GM19043 (cell line): ENCODE measurements around the gene THADA.
A peak's percentile ranks its signal among the peaks of the same experiment; 100 is the strongest.

Experiments used
- ATAC-seq: cut with Tn5 transposase; IDR thresholded peaks from one replicate; pipeline ENCODE4 v1.9.1; 2021; ENCODE audit warnings: low read depth; ENCODE audit not compliant: unreplicated experiment

The THADA gene

DNA sequence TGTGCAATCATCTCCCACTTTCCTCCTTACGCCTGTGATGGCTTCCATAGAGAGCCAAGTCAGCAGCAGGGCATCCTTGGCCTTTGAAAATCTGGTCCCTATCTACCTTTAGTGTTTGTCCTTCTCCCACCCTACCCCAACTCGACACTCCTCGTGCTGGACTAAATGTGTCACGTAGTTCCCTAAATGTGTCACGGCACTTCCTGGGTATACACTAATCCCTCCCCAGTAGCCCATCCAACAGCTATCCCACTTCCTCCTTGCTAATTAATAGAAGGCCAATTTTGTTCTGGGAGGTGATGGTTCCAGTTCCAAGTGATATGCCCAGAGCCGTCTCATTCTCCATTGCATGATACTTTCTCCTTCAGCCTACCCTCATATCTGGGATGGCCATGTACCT, 332.9 kb downstream of the THADA start:
- ATAC-seq: no peak

DNA sequence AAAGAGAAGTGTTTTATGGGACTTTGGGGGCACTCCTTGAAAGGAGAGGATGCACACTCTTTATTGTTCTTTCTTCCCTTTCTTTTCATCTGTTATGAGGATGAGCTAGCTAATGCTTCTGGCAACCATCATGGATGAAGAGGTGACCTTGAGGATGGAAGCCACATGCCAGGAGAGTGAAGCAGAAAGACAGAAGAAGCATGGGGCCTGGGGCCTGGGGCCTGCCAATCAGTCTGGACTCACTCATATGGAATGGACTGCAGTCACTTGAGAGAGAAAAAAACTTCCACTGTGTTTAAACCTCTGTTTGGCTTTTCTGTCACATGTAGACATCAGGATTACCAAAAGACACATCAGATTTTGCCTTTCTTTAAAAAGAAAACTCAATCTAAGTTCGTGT, 333.6 kb downstream of the THADA start:
- no peak for ATAC-seq

DNA sequence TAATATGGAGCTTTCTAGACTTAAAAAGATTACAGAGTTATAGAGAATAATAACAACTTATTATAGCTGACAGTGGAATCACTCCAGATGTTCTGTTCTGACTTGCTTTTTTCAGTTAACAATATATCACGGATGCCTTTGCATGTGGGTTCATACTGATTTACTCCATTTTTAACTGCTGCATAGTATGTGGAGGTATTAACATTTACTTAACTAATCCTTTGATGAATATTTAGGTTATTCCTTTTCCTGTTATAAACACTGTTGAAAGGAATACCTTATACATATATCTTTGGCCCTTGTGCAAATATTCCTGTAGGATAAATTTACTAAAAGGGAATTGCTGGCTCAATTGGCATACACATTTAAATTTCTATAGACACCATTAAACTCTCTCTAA, 336.3 kb downstream of the THADA start:
- no peak for ATAC-seq

DNA sequence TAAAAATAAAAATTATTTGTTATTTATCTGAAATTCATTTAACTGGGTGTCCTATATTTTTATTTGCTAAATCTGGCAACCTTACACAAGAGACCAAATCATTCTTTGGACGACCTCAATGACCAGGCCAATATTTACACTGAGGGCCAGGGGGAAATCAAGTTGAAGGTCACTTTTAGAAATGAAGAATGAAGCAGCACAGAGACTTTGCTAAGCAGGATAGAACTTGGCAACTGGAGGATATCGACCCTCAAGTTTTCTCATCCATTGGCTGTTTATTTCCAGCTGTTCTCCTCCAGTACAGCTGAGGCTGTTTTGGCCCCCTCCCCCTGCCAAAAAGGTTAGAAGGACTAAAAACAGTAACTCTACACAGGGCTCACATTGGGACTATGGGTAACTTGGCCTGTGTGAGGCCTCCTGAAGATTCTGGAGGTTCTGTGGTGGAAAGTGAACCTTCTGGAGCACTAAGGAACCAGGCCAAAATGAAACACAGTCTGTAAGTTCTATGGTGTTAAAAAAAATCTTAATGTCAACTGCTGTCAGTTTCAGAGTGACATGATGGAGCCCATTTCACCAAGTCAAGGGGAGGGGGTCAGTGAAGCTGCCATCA, 337.2 kb downstream of the THADA start:
- no peak for ATAC-seq

DNA sequence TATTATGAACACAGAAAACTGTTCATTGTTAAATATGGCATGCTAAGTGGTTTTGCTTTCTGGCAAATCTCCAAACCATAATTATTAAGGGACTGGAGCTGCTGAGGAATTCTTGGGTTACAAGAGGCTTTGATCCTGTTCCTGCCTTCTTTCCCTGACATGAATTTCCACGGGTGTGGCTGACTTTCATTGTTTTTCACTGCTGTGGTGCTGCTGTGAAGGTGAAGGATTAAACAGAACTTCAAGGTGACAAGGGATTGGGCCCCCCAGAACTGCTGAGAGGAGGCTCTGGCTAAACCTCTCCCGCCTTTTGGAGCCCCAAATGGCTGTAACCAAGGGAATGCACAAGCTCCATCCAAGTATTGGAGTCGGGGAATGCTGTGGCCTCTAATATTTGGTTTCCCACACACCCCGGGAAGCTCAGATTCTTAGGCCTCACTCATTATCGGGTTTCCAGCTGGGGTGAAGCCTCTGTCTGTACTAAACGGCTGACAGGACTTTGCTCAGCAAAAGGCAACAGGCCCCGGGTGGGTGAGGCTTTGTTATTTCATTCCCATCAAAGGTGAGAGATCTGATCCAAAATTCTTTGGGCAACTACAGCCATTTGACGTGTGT, 340.4 kb downstream of the THADA start:
- ATAC-seq: no peak

DNA sequence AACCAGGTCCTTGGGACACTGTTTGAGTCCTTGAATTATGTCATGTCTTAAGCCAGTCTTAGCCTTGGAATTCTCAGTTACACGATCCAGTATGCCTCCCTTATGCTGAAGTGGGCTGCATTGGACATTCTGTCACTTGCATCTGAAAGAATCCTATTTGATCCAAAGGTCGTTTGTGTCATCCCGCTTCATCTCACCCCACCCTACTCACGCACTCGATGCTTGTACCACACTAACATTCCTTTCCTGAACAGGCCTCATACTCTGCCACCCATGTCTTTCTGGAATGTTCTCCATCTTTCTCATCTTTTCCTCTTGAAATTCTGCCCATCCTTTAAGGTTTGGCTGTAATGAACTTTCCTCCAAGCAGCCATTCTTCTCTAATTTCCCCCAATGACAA, 341.5 kb downstream of the THADA start:
- no peak for ATAC-seq

DNA sequence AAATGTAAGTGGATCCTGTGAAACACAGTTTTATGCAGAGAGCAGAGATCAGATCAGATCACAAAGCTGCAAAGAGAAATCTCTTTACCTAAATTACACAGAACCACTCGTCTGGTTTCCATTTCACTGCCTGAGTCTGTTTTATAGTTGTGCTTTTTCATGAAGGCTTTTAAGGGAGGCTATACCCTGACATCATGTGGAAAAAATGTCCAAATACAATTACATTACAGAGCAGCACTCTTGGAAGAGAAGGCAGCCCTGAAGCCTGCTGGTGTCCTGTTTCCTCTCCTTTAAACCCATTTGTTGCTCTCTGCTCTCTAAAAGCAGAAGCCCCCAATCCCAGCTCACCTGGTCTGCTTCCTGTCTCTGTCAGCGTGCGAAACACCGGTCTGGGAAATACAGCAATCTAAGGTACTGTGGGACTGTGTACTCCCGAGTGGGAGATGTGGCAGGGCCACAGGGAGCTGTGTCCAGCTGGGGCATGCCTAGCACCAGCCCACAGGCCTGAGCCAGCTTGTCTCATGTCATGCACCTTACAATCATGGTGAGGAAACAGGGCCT, 344.6 kb downstream of the THADA start:
- no peak for ATAC-seq

DNA sequence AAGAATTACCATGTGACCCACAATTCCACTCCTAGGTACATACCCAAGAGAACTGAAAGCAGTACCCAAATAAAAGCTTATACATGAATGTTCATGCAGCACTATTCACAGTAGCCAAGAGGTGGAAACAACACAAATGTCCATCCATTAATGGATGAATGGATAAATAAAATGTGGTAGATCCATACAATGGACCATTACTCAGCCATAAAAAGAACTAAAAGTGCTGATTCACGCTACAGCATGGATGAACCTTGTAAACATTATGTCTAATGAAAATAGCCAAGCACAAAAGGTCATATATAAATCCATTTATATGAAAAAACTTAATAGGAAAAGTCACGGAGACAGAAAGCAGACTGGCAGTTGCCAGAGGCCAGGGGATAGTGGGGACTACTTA, 345.8 kb downstream of the THADA start:
- no peak for ATAC-seq

DNA sequence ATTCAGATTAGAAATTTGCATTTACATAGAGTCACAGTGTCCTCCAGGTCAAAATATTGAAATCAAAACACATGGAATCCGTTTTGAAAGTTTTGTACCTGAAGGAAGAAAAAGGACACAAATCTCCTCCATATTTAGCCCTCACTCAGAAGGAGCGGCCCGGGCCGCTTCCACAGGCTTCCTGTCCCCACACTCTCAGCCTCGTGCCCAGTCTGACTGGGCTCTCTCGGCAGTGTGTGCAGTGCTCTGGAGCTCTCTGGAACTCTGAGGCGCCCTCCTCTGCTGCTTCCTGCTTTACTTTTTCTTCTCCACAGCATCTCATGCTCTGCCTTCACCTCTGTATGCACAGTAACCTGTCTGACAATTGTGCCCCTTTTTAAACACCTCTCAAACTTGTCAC, 347.2 kb downstream of the THADA start:
- ATAC-seq: no peak

DNA sequence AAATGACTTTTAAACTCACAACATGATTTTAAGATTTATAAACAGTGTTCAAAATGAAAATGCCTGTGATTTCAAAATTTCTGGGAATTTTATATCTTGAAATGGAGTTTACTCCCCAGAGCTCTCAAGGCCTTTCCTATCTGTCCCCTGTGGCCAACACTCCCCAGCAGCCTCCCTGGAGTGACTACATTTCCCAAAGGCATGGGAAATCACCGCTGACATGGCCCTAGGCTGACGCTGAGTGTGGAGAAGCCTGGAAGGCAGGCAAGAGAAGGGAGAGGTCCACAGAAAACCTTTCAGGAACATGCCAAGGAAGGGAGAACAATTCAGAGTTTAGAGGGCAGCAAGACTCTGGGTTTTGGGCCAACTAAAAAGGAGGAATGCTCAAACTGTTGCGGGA, 349.2 kb downstream of the THADA start:
- ATAC-seq: no peak

DNA sequence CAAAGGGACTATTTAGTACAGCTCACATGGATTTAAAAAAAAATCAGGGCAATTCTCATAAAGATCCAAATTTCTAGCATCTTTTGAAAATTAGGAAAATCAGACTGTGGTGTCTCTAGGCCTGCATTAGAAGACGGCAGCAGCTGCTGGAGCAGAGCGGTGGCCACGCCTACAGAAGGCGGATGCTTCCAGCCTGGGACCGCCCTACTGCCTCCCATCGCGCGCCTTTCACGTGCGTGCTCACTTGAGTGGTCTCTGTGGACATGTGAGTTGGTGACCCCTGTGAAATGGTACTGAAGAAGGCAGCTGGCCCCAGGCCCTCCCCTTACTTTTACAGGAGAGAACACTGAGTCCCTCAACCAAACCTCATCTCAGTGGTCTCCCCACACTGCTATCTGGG, 354.3 kb downstream of the THADA start:
- ATAC-seq: no peak

DNA sequence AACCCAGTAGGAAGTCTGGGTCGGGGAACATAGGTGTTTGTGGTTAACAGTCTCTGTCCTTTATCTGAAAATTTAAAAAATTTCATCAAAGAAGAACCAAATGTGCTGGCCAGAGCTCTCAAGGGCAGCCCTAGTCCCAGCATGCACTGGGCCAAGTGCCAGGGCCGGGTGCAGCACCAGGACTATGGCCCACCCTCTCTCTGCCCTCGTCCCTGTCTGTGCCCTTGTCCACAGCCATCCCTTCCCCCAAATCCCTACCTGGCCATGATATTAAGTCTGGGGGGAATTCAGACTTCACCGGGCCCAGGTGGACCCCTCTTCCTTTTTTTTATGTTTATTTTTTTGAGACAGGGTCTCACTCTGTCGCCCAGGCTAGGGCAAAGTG, 355.1 kb downstream of the THADA start:
- ATAC-seq: no peak

DNA sequence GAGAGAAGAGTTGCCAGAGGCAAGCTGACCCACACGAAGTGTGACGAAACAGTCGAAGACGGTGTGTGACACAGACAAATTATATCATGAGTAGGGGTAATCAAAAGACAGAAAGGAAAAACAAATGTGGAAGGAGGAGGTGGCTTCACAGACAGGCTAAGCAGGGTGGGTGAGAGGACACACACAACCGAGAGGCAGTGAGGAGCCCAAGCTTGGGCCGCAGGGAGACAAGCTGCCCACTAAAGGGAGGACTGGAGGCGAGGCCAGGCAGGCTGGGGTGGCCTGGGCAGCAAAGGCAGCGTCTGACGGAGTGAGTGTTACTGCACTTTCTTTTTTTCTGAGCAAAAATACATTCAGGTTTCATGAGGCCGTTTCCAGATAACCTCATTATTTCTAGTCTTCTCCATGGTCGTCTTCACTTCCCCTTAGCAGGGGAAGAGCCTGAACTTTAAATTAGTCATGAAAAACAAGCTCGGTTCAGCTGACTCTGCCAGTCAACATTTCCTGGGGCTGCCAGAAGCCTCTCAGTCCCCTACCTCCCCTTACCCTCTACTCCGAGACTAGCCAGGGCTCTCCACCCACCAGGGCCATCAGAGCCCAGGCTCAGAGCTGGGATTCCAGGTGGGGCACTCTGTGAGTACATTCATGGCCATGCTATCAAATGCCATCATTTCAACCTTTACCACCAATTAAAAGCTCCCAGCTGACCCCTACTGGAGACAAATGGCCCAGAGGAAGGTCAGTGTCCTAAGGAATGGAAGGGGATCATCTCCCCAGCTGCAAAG, 355.7 kb downstream of the THADA start:
- peak; percentile 71 for ATAC-seq

DNA sequence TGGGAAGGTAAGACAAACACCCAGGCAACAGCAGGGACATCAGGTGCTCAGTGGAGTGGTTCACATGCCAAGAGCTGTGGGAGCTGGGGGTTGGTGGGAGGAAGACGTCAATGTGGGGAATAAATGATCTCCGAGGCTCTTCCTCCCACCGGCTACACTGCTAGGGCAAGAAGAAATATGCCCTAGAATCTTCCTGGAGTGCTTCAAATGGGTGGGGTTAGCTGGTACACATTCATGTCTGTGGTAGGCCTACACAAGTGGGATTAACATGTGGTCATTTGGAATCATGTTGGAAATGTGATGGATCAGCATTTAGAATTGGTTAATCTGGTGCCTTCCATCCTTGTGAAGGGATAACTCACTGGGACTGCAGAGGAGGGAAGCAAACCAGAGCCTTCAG, 357.0 kb downstream of the THADA start:
- ATAC-seq: no peak

DNA sequence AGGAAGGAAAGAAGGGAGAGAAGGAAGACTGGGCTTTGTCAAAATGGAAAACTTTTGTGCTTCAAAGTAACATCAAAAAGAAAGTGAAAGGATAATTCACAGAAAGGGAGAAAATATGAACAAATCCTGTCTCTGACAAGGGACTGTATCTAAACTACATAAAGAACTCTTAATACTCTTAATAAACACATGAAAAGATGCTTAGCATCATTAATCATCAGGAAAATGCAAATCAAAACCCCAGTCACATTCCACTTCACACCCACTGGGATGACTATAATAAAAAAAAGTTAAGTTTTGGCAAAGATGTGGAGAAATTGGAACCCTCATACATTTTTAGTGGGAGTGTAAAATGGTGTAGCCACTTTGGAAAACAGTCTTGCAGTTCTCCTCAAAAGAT, 357.7 kb downstream of the THADA start:
- ATAC-seq: no peak

DNA sequence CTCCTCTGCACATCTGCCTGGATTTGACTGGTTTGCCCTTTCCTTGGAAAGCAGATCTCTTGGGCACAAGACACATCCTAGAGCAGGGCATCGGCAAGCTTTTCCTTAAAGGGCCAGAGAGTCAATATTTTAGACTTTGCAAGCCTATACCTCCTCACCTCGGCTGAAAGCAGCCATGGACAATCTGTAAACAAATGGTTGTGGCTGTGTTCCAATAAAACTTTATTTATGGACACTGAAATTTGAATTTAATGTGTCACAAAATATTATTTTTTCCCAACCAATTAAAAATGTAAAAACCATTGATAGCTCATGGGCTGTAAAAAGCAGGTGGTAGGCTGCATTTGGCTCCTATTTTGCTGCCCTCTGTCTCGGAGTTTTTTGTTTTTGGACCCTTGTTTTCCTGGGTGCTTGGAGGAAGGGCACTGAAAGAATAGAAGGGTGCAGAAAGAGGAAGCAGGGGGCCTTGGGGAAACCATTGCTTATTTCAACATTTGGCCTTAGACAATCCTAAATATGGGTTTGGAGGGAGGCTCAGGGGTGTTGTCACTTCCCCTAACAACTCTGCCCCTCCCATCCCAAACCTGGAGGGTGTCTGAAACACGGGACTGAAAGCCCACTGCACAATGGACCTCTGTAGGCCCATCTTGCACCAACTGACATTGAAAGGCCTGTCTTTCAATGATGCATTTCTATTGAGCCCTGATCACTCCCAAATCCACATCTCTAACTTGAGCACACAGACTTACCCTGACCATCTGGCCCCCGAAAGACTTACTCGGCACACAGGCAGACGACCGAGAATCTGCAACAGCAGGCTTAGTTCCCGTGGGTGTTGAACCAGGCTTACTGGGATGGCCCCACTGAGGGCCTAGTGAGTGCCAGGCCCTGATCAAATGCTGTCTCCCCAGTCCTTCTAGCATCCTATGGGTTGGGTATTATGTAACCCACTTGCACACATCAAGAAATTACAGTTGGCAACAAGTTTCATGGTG, 362.3 kb downstream of the THADA start:
- ATAC-seq: no peak

DNA sequence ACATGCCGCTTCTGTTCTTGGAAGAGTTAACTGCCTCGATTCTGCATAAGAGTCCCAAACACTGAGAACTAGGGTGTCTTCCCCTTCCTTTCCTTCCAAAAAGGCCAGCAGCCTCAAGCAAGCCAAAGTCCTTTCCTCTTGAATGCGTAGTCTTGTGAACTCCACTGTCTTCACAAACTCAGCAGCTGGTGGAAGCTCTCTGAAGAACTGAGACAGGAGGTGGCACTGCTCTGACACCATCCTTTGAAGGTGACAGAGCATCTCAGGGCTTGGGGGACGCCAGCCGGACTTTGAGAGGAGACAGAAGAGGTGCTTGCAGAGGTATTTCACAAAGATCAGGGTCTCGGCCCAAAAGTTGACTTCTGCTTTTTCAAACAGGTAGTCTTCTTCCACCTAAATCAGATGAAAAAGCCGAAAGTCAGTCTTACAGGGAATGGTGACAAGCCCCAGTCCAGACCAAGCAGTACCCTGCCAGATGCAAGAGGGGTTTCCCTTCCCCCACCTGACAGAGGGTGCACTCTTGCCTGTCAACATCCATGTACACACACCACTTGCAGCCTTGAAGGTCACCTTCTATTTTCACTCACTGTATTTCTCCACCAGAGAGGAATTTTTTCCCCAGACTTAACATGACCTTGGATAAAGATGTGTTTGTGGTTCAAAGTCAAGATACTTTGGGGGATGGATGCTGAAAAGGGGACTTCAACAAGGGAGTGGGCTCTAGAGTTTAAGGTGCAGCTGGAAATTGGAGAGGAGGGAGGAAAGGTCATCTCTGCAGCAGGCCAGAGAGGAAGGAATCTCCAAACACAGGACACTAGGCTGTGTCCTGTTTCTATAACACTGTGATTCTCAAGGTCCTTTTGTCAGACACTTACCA, 364.6 kb downstream of the THADA start:
- ATAC-seq: no peak

DNA sequence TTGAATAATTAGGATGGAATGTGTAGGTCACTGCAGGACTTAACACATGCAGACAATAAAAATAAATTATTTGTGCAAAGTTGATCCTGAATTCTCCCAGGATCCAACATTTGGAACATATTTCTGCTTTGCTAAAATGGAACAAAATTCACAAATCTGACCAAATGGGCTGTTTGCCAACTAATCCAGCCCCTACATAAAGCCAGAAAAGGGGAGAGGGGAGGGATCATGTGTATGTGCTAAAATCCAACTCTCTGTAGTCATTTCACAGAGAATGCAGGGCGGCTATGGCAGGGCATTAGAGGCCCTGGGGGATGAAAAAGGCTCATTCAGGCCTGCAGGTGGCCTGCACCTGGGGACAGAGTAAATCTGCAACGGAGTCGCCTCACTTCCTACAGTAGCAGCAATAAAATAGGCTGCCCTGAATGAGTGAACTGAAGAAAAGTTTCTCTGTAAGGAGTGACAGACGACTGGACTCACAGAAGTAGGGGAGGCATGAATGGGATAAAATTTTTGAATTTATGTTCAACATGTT, 365.4 kb downstream of the THADA start:
- ATAC-seq: no peak
